Upper lobe of left lung (tissue), 4 donors: Measurements from ENCODE around the gene MYO1E.

ENCODE experiments used
- CTCF ChIP-seq, 6 experiments: fragments of 450-650 bp in 4 of 6; fragments of 200-600 bp in 2 of 6; sonication (generic) in 2 of 6; IDR thresholded peaks; one replicate each; pipeline ENCODE4 v1.5.1; 2016 to 2019; ENCODE audit warnings: antibody characterized with exemption in 6 of 6
- POLR2A ChIP-seq, 4 donors: fragments of 450-650 bp; IDR thresholded peaks; one replicate each; pipeline ENCODE4 v1.5.1; 2016 to 2017; ENCODE audit warnings: antibody characterized with exemption in 4 of 4, mild to moderate bottlenecking in 2 of 4

GRCh38 chr15:59334076-59334415, 38.6 kb downstream of the MYO1E start:
- TF ChIP-seq CTCF (IDR thresholded peaks at IDR 0.05) (no peak), POLR2A (IDR thresholded peaks at IDR 0.05) (no peak)
